ENCODE data around the gene NUBP2. TPM values are rescaled to one million over a fixed set of nuclear protein-coding genes. Genes with fewer than 3 reads are reported as not detected.

Gene NUBP2
- total RNA-seq, 2 experiments from 2014 or later, result 34.4 to 42.4 TPM

GRCh38 chr16:1768767-1769401 is 13.9 kb upstream of the NUBP2 start:
- Mint-ChIP-seq H3K4me1 (peaks cover 7% of the 10 kb centered on the region), H3K36me3 (ENCODE audit: low read depth) (peaks cover 20% of the 10 kb centered on the region), H3K27me3 (no peaks in the 10 kb centered on the region), H3K9me3 (ENCODE audit: low read depth) (no peaks in the 10 kb centered on the region), H3K27ac (no peak overlapping the region), H3K4me3 (no peak overlapping the region)
- no peak for DNase-seq
- intact Hi-C loops (cut with DNase I, micrococcal nuclease), result no loop called here
- ATAC-seq, result no peak
- ChIA-PET CTCF (no interaction called here), POLR2A (interaction anchor here (1.2 kb wide), 1 partner anchor 14 kb away, joined by 4 read pairs; the partner anchor contains the start of genes NUBP2 and SPSB3)

- peak overlapping the region; percentile 33 for H3K27ac Mint-ChIP-seq
- ChIA-PET POLR2A (interaction anchor here (0.8 to 5.2 kb wide), 4 partner anchors 13 to 196 kb away, joined by 3 to 39 read pairs (median 4); partner anchors contain the start of genes NUBP2, RPS2 and SPSB3), CTCF (interaction anchor here (1.0 kb wide), 1 partner anchor 13 kb away, joined by 4 read pairs; the partner anchor contains the start of genes NUBP2 and SPSB3)
- intact Hi-C loops (cut with DNase I, micrococcal nuclease), result loop anchor here (5.0 kb wide), 4 partner anchors 62 to 1087 kb away; partner anchors contain the start of genes GNPTG (in 1 of the 2), JMJD8 (in 1 of the 2), MAPK8IP3 (in 1 of the 2) and STUB1 (in 1 of the 2)
- ATAC-seq (no peak), DNase-seq (no peak)
- H3K4me1 Mint-ChIP-seq, result peaks cover 7% of the 10 kb centered on the region
- no peaks in the 10 kb centered on the region for H3K27me3 Mint-ChIP-seq
- H3K9me3 Mint-ChIP-seq (ENCODE audit: low read depth), result no peaks in the 10 kb centered on the region
- peak overlapping the region; percentile 94 for H3K4me3 Mint-ChIP-seq
- H3K36me3 Mint-ChIP-seq (ENCODE audit: low read depth), result peaks cover 20% of the 10 kb centered on the region
Observed at GRCh38 chr16:1769402-1770300, 13.1 kb upstream of the NUBP2 start.

GRCh38 chr16:1770328-1771187 is 12.2 kb upstream of the NUBP2 start:
- ATAC-seq, result peak; percentile 27
- CTCF ChIA-PET, result interaction anchor here (0.5 to 1.0 kb wide), 2 partner anchors 12 to 385 kb away, joined by 3 to 4 read pairs; partner anchors contain the start of genes NUBP2, SPSB3 and TRAF7
- intact Hi-C loops (cut with DNase I, micrococcal nuclease), result loop anchor here (1.0 to 5.0 kb wide), 6 partner anchors 63 to 1088 kb away; partner anchors contain the start of genes GNPTG (in 1 of the 2), JMJD8 (in 1 of the 2), MAPK8IP3 (in 1 of the 2) and STUB1 (in 1 of the 2)
- POLR2A ChIA-PET, result interaction anchor here (0.8 to 5.2 kb wide), 3 partner anchors 12 to 195 kb away, joined by 3 to 39 read pairs (median 4); partner anchors contain the start of genes NUBP2, RPS2 and SPSB3
- H3K27me3 Mint-ChIP-seq, result no peaks in the 10 kb centered on the region
- peak; percentile 76 for DNase-seq
- peak overlapping the region; percentile 94 for H3K4me3 Mint-ChIP-seq
- H3K4me1 Mint-ChIP-seq, result peaks cover 9% of the 10 kb centered on the region
- no peaks in the 10 kb centered on the region for H3K9me3 Mint-ChIP-seq (ENCODE audit: low read depth)
- H3K27ac Mint-ChIP-seq, result peak overlapping the region; percentile 84
- H3K36me3 Mint-ChIP-seq (ENCODE audit: low read depth), result peaks cover 18% of the 10 kb centered on the region

GRCh38 chr16:1771188-1771863 is 11.4 kb upstream of the NUBP2 start, which contains the start of gene NME3:
NME3 (minus strand) TSS chr16:1771543; CDS start chr16:1771534, 9 bp downstream.
- ChIA-PET CTCF (interaction anchor here (0.5 to 2.0 kb wide), 3 partner anchors 11 to 384 kb away, joined by 3 to 16 read pairs (median 4); partner anchors contain the start of genes NUBP2, SPSB3 and TRAF7), POLR2A (interaction anchor here (5.2 kb wide), 1 partner anchor 11 kb away, joined by 39 read pairs; the partner anchor contains the start of genes NUBP2 and SPSB3)
- Mint-ChIP-seq H3K4me3 (peak within 1 kb of the TSS; percentile 94), H3K9me3 (ENCODE audit: low read depth) (no peaks in the 10 kb centered on the region), H3K27me3 (no peaks in the 10 kb centered on the region), H3K27ac (peak within 1 kb of the TSS; percentile 99), H3K36me3 (ENCODE audit: low read depth) (peaks cover 18% of the 10 kb centered on the region), H3K4me1 (peaks cover 9% of the 10 kb centered on the region)
- intact Hi-C loops (cut with DNase I, micrococcal nuclease), result loop anchor here (1.0 to 5.0 kb wide), 6 partner anchors 64 to 1089 kb away; partner anchors contain the start of genes GNPTG (in 1 of the 2), JMJD8 (in 1 of the 2), MAPK8IP3 (in 1 of the 2) and STUB1 (in 1 of the 2)
- DNase-seq (peak; percentile 88), ATAC-seq (peak; percentile 53)

- ChIA-PET CTCF (interaction anchor here (1.3 to 2.0 kb wide), 2 partner anchors 11 to 64 kb away, joined by 4 to 16 read pairs; partner anchors contain the start of genes NUBP2 and SPSB3), POLR2A (interaction anchor here (1.4 to 5.2 kb wide), 2 partner anchors 11 to 193 kb away, joined by 3 to 39 read pairs; partner anchors contain the start of genes NUBP2, RPS2 and SPSB3)
- intact Hi-C loops (cut with DNase I, micrococcal nuclease), result loop anchor here (1.0 to 5.0 kb wide), 11 partner anchors 65 to 1090 kb away; partner anchors contain the start of genes GNPTG (in 1 of the 2), JMJD8 (in 1 of the 2), MAPK8IP3 (in 1 of the 2) and MLST8 (in 1 of the 2)
- Mint-ChIP-seq H3K4me3 (peak overlapping the region; percentile 94), H3K4me1 (peaks cover 9% of the 10 kb centered on the region), H3K36me3 (ENCODE audit: low read depth) (peaks cover 22% of the 10 kb centered on the region), H3K27ac (peak overlapping the region; percentile 99), H3K27me3 (no peaks in the 10 kb centered on the region), H3K9me3 (ENCODE audit: low read depth) (no peaks in the 10 kb centered on the region)
- no peak for DNase-seq
- no peak for ATAC-seq
Observed at GRCh38 chr16:1771864-1772361, 10.8 kb upstream of the NUBP2 start.

GRCh38 chr16:1772362-1772907 is 10.3 kb upstream of the NUBP2 start, which contains the start of gene EME2:
EME2 (plus strand) TSS chr16:1772810; CDS start chr16:1773228, 418 bp downstream.
- peak within 1 kb of the TSS; percentile 94 for H3K4me3 Mint-ChIP-seq
- peaks cover 9% of the 10 kb centered on the region for H3K4me1 Mint-ChIP-seq
- POLR2A ChIA-PET, result interaction anchor here (1.4 to 5.2 kb wide), 2 partner anchors 10 to 192 kb away, joined by 3 to 39 read pairs; partner anchors contain the start of genes NUBP2, RPS2 and SPSB3
- H3K27me3 Mint-ChIP-seq, result no peaks in the 10 kb centered on the region
- intact Hi-C loops (cut with DNase I, micrococcal nuclease), result loop anchor here (2.0 to 5.0 kb wide), 9 partner anchors 65 to 1090 kb away; partner anchors contain the start of genes GNPTG (in 1 of the 2), JMJD8 (in 1 of the 2), MAPK8IP3 (in 1 of the 2) and MLST8 (in 1 of the 2)
- CTCF ChIA-PET, result interaction anchor here (1.3 to 2.0 kb wide), 2 partner anchors 10 to 65 kb away, joined by 4 to 16 read pairs; partner anchors contain the start of genes NUBP2 and SPSB3
- peaks cover 22% of the 10 kb centered on the region for H3K36me3 Mint-ChIP-seq (ENCODE audit: low read depth)
- H3K9me3 Mint-ChIP-seq (ENCODE audit: low read depth), result no peaks in the 10 kb centered on the region
- H3K27ac Mint-ChIP-seq, result peak within 1 kb of the TSS; percentile 99
- DNase-seq (peak; percentile 82), ATAC-seq (peak; percentile 30)

- H3K27me3 Mint-ChIP-seq, result no peaks in the 10 kb centered on the region
- POLR2A ChIA-PET, result interaction anchor here (1.4 to 5.2 kb wide), 2 partner anchors 10 to 192 kb away, joined by 3 to 39 read pairs; partner anchors contain the start of genes NUBP2, RPS2 and SPSB3
- CTCF ChIA-PET, result interaction anchor here (0.7 to 2.0 kb wide), 4 partner anchors 10 to 1239 kb away, joined by 3 to 16 read pairs (median 4); partner anchors contain the start of genes NUBP2 and SPSB3
- intact Hi-C loops (cut with DNase I, micrococcal nuclease), result loop anchor here (1.0 to 5.0 kb wide), 18 partner anchors 9 to 1091 kb away; partner anchors contain the start of genes MAPK8IP3 (in 2 of the 2), NUBP2 (in 2 of the 2), SPSB3 (in 2 of the 2) and CRAMP1 (in 1 of the 2)
- DNase-seq, result peak; percentile 90
- no peaks in the 10 kb centered on the region for H3K9me3 Mint-ChIP-seq (ENCODE audit: low read depth)
- peak within 1 kb of the TSS; percentile 94 for H3K4me3 Mint-ChIP-seq
- ATAC-seq, result peak; percentile 53
- peaks cover 19% of the 10 kb centered on the region for H3K36me3 Mint-ChIP-seq (ENCODE audit: low read depth)
- peak within 1 kb of the TSS; percentile 99 for H3K27ac Mint-ChIP-seq
- peaks cover 9% of the 10 kb centered on the region for H3K4me1 Mint-ChIP-seq
Observed at GRCh38 chr16:1772908-1773702, 9.7 kb upstream of the NUBP2 start, which contains the start of gene MRPS34. MRPS34 (minus strand) TSS chr16:1773134; CDS start chr16:1773119, 15 bp downstream.
